ENCODE results near the gene USP10. TPM values are rescaled to one million over a fixed set of nuclear protein-coding genes. Genes with fewer than 3 reads are reported as not detected.
A peak's percentile ranks its signal among the peaks of the same experiment; 100 is the strongest.
"Not testable (repeated sequence)": the region's sequence is repeated elsewhere in the genome, so short reads cannot be mapped to it uniquely, and the experiment has no call there.

USP10 gene
- polyA plus RNA-seq, 12 donors: 58.0 to 89.7 (median 65.2) TPM; not detected in 1

DNA sequence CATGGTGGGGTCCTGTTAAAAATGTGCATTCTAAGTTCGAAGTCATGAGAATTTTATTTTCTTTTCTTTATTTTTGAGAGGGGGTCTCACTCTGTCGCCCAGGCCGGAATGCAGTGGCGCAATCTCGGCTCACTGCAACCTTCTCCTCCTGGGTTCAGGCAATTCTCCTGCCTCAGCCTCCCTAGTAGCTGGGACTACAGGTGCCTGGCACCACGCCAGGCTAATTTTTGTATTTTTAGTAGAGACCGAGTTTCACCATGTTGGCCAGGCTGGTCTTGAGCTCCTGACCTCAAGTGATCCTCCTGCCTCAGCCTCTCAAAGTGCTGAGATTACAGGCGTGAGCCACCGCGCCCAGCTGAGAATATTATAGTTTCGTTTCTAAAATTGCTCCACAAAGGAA, 48.4 kb downstream of the USP10 start:
- DNase-seq: not testable (repeated sequence)

DNA sequence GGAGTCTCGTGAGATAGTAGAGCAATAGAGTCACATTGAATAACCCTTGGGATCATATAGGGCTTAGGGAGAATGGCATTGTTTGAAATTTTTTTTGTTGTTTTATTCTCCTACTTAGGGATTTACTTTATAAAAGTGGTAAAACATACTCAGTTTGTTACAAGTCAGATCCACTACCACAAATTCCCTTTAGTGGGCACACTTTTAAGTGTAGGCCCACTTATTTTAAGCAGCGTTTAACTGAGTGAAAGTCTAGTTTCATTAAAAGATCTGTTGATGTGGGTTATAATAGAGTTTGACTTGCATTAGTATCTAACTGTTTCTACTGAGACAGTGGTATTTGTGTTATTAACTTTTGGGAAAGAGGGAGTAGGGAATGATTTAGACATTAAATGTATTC, 49.3 kb downstream of the USP10 start:
- no peak for DNase-seq

DNA sequence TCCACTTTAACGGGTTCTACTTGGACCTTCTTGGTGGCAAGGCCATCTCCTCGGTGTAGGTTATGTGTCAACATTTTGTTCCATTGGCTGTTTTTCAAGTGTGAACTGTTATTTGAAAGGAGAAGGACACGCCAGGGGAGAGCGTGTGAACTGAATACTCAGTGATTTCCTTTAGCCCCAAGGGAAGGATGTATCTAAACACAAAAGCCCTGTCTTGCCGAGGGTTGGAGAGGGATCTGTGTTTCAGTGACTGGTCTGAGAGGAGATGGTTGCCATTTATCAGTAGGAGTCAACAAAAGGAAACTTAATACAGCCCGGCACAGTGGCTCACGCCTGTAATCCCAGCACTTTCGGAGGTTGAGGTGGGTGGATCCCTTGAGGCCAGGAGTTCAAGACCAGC, 50.0 kb downstream of the USP10 start:
- DNase-seq: no peak

DNA sequence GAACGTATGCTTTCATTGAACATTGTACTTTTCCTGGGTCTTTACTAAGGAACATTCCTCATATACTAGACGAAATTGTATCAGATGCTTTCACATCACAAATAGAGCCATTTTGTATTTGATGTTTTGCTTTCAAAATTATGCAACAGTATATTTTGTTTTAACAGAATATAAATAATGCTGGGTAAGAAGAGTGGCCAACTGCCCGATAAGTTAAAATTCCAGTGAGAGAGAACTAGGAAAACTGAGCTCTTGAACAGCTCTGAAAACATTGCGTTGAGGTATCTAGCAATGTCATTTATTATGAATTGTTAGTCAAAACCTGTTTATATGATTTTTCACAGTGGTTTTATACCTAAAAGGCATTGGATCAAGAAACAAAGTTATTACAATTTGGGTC, 50.8 kb downstream of the USP10 start:
- no peak for DNase-seq

DNA sequence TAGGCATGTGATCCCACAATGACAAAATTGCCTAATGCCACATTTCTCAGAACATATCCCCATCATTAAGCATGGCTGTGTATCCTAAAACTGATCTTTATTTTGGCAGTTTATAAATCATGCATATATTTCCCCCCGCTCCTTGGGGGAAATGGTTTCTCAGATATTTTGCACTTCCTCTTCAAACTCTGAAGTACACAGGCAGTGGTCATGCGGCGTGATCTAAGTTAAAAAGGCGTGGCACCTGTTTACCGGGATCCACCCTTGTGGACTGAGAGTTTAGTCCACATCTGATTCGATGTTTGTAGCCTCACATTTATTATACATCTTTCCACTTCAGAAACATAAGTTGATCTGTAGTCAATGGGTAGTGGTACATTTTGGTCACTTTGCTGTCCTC, 51.4 kb downstream of the USP10 start:
- DNase-seq: no peak

DNA sequence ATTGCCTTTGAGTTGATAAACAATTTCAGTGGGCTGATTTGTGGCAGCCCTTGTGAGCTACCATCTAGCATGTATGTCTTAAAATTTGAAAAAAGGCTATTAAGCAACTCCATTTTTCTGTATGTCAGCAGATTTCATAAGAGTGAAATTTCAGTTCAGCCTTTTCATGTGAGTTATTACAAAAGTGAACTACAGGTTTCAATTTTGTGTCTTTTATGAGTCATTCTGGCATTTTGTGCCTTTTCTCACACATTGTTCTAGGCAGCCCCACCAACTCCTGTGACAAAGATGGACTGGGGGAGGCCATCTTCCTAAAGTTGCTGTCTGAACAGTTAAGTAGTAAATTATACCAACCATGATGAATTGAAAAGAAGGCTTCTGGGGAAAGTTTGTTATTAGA, 52.1 kb downstream of the USP10 start:
- DNase-seq: no peak

DNA sequence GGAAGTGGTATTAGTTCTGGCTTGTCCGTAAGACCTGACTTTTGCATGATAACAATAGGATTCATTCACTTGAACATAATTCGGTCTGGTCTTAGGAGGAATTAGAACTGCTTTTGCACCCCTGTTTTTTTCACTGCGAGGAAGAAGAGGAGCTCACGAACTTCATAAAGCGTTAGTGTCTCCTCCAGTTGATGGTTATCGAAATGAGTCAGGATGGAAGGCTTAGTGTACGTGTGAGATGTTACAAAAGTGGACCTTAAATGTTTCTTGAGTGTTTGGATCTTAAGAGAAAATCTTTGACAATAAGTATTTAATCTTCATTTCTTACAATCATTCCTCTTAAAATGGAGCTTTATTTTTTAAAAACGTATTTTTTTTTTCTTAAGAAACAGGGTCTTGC, 52.8 kb downstream of the USP10 start:
- no peak for DNase-seq

DNA sequence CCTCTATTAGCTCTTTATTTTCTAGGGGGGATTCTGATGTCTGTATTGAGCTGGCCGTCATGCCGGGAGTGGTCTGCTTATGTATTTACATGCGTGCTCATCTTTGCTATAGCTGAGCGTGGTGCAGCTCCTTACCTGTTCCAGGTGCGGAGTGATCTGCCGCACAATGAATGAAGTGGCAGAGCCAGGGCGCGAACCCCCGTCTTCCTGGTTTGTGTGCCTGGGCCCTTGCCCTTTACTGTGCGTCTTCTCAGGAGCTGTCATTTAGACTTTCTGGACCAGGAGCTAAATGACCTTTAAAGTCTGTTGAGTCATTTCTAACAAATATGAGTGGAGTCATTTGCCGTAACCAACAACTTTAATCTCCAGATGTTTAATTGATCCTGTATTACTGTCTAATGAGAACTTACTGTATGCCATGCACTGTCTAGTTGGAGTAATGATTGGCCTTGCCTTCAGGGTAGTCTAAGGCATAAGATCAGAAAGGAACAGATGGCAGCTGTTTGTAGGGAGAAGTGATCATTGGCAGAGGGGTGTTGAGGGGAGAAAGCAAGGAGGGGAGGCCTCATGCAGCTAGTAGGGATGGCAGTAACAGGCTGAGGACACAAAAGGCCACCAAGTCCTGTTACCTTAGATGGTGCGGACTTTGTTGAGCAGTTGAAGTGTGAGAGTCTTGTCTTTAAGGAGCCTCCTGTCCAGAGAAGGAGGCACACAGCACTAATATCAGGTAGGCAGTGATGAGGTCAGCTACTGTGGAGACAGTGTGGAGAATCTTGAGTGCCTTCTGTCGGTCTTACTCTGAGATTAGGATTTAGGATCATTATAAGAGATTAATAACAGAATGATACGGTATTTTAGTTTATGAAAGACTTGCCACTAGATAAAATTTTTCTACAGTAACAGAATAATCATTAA, 53.9 kb downstream of the USP10 start:
- no peak for DNase-seq

DNA sequence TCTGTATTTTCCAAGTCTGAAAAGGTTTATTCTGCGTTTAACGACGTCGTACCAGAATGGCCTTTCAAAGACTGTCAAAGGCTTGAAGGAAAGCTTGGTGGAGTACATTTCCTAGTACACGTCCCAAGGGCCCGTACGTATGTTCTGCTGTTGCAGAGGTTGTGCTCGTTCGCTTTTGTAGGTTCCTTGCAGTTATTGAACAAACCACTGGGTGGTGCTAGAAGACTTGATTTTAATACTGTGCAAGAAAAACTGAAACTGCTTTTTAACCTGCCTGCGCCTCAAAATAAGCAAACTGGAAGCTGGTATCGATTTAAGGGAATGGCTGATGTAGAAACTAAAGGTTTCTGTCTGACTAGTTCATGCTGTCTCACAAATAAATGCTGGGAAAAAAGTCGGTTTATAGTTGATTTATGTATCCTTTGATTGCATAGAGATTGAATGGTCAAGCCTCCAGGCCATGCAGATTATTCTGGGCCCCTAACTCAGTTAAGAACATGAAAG, 54.6 kb downstream of the USP10 start:
- peak; percentile 87 for DNase-seq

DNA sequence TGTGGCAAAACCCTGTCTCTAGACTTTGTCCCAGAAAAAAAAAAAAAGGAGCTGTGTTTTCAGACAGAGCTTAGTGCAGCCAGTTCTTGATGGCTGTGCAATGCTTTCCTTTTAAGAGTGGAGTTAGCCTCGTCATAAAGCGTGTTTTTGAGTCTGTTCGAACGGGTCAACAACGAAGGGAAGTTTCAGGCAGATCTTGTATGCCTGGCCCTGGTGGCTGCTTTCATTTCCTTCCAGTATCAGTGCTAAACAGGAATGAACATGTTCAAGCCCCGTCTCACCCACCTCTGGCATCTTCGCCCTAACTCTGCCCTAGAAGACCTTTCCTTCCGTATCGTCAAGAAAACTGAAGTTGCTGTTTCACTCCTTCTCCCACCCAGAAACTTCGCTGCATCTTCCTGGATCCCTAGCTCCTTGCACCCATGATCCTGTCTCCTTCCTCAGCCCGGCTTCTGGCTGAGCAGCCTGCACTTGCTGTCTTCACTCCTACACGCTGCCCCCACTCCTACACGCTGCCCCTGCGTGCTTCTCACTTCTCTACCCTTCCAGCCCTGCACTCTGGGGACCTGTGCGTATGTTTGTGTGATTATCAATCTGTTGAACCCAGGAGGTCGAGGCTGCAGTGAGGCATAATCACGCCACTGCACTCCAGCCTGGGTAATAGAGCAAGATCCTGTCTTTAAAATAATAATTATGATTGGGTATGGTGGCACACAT, 55.3 kb downstream of the USP10 start:
- DNase-seq: no peak

DNA sequence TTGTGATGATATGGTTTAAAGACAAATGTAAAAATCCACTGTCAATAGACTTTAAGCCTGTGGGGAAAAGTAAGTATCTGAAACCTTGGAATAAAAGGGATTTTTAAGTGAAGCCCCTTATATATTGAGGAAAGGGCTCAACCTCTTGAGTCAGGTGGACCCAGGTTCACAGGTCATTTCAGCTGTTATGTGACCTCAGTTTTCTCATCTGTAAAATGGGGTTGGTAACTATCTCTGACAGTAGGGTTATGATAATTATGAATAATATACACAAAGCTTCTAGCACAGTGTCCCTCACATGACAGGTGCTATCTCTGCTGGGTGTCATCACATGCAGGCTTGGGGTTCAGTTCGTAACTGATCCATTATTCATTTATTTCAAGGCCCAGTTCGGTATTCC, 57.0 kb downstream of the USP10 start:
- DNase-seq: no peak

DNA sequence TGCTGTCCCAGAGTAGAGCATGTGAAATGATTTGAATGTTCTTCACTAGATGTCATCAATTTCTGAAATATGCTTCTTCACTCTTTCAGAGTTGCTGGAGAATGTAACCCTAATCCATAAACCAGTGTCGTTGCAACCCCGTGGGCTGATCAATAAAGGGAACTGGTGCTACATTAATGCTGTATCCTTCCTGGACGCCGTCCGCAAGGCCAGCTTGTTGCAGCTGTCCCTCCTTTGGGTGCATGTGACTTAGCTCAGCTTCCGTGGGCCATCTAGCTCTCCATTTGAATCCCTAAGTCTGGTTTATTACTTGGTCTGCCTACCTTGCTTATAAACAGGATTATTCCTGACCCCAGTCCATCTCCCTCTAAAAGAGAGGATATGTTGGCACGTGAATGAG, 58.8 kb downstream of the USP10 start:
- DNase-seq: no peak

DNA sequence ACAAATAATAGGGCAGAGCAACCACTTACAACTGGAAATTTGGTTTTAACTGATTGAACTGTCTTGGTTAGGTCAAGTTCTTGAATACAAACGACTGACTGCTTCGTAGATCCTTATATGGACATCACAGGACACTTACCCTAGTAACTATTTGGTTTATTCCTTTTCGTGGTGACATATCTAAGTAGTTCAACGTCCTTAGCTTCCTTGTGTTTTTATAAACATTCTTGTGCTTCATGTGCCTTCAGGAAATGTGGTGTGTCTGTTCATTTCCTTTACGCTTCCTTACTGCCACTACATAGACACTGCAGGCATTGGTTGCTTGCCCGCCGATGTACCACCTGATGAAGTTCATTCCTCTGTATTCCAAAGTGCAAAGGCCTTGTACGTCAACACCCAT, 59.3 kb downstream of the USP10 start:
- no peak for DNase-seq

DNA sequence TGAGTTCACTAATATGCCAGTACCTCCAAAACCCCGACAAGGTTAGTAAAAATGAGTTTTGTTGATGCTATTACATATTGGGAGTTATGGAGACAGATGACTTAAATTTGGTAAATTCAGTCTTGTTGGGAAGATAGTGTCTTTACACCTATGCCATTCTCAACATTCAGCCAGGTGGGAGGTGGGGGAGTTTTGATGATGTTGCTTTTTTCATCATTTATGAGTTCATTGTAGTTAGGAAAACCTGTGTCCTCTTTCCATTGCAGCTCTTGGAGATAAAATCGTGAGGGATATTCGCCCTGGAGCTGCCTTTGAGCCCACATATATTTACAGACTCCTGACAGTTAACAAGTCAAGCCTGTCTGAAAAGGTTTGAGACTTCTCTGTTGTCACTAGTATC, 60.1 kb downstream of the USP10 start:
- no peak for DNase-seq

DNA sequence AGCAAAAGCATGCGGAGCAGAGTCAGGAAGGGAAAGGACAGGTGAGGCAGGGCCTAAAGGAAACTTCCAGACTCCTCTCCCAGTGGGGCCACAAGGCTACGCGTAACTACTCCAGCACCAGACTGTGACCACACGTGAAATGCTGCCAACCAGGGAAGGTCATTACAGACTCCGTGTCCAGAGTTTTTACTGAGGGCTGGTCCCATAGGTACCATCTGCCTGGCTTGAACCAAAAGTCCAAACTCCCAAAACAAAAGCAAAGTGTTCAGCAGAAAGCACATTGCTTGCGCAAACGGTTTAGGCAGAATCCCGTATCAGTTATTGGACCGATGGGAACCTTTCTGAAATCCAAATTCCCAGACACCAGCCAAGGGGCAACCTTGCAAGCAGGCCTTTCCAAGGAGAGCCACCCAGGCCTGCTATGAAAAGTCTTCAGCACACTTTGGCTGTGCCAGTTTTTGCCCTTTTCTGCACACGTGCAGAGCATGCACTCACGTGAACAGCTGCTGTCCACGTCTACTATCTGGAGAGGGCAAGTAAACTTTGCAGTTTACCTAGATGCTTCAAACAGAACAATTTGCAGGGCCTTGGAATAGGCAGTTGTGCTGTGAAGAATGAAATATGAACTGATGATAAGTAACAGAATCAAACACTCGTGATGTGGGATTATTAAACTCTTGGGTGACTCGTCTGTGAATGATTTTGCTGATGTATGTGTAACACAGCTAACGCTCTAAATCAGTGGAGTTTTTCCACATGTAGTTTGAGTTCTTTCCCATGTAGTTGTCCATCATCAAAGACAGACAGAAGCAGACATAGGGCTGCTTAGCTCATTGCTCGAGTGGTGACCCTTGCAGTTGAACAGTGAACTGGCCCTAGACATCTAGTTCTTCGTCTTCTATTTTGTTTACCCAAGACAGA, 61.9 kb downstream of the USP10 start:
- no peak for DNase-seq

DNA sequence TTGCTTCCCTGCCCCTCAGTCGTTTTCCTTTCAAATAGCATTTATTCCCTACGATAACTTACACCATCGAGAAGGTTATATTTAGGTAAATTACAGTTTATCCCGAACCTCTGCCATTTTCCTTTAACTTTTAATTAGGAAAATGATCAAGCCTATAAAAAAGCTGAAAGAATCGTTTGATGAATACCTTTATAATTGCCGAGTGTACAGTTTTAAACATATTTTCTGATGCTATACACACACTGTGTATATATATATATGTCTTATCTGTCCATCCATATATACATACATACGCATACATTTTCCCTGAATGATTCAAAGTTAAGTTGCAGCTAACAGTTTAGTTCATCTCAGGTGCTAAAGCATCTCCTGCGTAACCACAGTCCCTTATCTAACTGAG, 63.4 kb downstream of the USP10 start:
- no peak for DNase-seq

DNA sequence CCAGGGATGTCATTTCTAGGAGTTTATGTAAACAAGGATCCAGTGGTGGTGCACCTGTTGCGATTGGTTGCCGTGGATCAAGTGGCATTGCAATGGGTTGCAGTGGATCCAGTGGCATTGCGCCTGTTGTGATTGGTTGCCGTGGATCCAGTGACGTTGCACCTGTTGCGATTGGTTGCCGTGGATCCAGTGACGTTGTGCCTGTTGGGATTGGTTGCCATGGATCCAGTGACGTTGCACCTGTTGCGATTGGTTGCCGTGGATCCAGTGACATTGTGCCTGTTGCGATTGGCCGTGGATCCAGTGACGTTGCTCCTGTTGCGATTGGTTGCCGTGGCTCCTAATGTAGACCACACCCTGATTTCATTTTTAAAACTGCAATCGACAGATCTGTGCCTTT, 63.8 kb downstream of the USP10 start:
- no peak for DNase-seq

DNA sequence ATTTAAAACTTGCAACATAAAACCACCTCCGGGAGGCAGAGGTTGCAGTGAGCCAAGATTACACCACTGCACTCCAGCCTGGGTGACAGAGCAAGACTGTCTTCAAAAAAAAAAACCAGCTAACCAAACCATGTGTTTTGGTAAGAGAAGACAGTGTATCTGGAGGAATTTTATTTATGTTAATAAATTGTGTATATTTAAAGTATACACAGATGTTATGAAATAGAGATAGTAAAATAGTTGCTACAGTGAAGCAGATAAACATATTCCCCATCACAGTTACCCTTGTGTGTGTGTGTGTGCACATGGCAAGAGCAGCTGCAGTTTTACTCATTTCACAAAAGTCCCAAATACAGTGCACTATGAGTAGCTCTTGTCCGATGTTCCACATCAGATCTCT, 65.2 kb downstream of the USP10 start:
- no peak for DNase-seq

DNA sequence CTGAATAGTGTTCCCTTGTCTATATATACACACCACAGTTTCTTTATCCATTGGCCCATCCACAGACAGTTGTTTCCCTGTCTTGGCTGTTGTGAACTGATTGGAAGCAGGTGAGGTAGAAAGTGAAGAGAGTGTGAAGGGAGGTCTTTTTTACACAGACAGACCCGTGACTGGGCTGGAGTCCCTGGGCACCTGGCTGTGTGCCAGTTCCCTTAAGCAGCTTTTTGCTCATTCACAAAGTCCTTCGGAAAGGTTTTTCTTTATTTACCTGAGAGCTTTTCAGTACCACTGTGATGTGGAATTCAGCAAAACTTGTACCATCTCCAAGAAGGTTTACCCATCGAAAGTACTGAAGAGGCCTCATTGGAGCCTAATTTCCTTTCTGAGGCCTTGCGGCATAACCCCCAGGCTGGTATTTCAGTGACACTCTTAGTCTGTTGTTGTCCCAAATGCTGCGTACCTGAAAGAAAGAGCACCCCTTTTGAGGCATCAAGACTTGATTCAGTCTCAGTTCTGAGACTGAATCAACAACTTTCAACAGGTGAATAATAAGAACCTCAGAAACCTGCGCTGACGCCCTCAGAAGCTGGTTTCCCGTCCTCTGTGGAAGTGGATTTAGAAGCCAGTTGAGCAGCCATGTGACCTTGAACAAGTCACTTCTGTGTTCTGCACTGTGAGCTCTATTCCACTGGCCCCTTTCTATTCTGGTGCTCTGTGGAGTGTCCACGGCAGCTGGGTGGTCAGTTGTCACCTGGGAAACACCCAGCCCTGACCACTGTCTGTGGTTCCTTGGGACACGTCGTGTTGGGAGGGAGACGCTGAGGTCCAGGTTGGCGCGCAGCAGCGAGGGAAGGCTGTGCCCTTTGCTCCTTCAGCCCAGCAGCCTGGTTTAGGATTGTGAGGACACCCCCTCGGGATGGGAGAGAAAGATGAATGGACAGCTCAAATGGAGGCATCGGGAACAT, 66.1 kb downstream of the USP10 start:
- DNase-seq: no peak

DNA sequence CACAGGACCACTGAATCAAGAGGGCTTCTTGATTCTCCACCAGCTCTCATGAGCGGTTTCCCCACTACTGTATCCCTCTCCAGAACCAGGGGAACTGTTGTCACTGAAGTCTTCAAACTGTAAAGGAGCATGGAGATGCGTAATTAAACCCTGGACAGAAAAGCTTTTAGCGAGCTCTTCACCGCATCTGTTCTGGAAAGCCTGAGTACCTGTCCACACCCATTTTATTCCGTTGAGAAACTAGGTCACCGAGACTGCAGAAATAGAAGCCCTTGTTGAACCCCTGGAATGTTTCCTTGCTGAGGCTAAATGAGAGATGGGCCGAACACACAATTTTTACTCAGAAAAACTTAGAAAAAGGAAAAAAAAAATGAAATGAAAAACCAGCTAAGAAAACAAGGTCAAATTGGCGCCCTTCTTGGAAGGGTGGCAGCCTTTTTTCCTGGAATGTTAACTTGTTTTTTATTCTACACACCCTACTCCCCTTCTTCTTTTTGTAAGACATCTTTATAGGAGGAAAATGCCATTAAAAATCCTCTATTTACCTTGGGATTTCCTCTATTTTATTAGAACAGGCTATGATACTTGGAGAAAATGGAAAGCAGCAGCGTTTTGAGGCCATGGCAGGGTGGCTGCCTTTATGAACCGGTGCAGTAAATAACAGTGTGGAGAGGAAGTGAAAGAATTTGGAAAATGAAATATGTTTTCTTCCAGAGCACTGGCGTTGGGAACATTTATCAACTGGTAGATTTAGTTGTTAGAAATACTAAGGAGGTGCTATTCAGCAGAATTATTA, 67.4 kb downstream of the USP10 start:
- DNase-seq: no peak

Measured in muscle of arm (tissue), 12 donors.